H1 (cell line): Measurements from ENCODE around the gene NDRG4. TPM values are rescaled to one million over a fixed set of nuclear protein-coding genes. Genes with fewer than 3 reads are reported as not detected.
A peak's percentile ranks its signal among the peaks of the same experiment; 100 is the strongest.

ENCODE experiments used
- CTCF ChIA-PET: fragments of 300-600 bp; sonication (Branson Sonifier 250); formaldehyde crosslinking; loops from one replicate; lab custom pipeline; 2021; ENCODE audit not compliant: partially characterized antibody; lab: Charles Lee
- POLR2A ChIA-PET: fragments of 300-600 bp; sonication (Branson Sonifier 250); formaldehyde crosslinking; loops from one replicate; lab custom pipeline; 2021; ENCODE audit warnings: inconsistent platforms; ENCODE audit not compliant: partially characterized antibody; lab: Charles Lee
- DNase-seq, 2 experiments: peaks; one replicate each; pipeline versions ENCODE4 v3.0.0 to v3.0.0-alpha.2; 2010 to 2022; ENCODE audit warnings: low spot score in 2 of 2, low read depth in 1 of 2, mixed read lengths in 1 of 2
- FAIRE-seq: peaks from 2 replicates; lab custom pipeline; 2011; peaks lifted over from hg19 to GRCh38; lab: Jason Lieb, UNC
- H2AFZ ChIP-seq: 2 replicates; pipeline ENCODE4 v1.8.1; 2012; ENCODE audit warnings: low read length, inconsistent platforms
- H2AK5ac ChIP-seq: 2 replicates; pipeline ENCODE4 v1.6.1; 2013; ENCODE audit warnings: low read depth, low read length
- H2BK120ac ChIP-seq: replicated peaks from 2 replicates; pipeline ENCODE3; 2013; ENCODE audit warnings: low read depth, low read length, inconsistent platforms
- H2BK12ac ChIP-seq: 2 replicates; pipeline ENCODE4 v1.6.1; 2013; ENCODE audit warnings: low read depth, low read length
- H2BK15ac ChIP-seq: 2 replicates; pipeline ENCODE4 v1.6.1; 2013; ENCODE audit warnings: low read length
- H2BK20ac ChIP-seq: 2 replicates; pipeline ENCODE4 v1.6.1; 2013; ENCODE audit warnings: low read length
- H2BK5ac ChIP-seq: 2 replicates; pipeline ENCODE4 v1.6.1; 2013; ENCODE audit warnings: low read depth, low read length
- H3K14ac ChIP-seq: 2 replicates; pipeline ENCODE4 v1.6.1; 2013; ENCODE audit warnings: inconsistent platforms; ENCODE audit not compliant: insufficient read length
- H3K18ac ChIP-seq: 2 replicates; pipeline ENCODE4 v1.6.1; 2013; ENCODE audit warnings: low read length; ENCODE audit errors: extremely low read depth
- H3K23ac ChIP-seq: 2 replicates; pipeline ENCODE4 v1.6.1; 2013; ENCODE audit warnings: inconsistent platforms; ENCODE audit not compliant: insufficient read length
- H3K23me2 ChIP-seq: 2 replicates; pipeline ENCODE4 v1.6.1; 2013; ENCODE audit warnings: low read depth, low read length
- H3K27ac ChIP-seq: 2 replicates; pipeline ENCODE4 v1.6.1; 2011; ENCODE audit warnings: low read depth, low read length, inconsistent platforms
- H3K27me3 ChIP-seq, 4 experiments: replicated peaks in 1 of 4; 1 replicate in 1 of 4; 2 replicates in 3 of 4; pipeline versions ENCODE4 v1.6.1 to v1.8.1; 2011 to 2013; ENCODE audit warnings: low read length in 3 of 4, mild to moderate bottlenecking in 3 of 4, inconsistent platforms in 2 of 4, mixed read lengths in 2 of 4, moderate library complexity in 1 of 4; ENCODE audit not compliant: control insufficient read depth in 3 of 4, insufficient read depth in 3 of 4; ENCODE audit errors: extremely low read depth in 1 of 4
- H3K36me3 ChIP-seq, 4 experiments: 2 replicates each; pipeline versions ENCODE4 v1.6.1 to v1.8.1; 2011 to 2013; ENCODE audit warnings: mild to moderate bottlenecking in 4 of 4, low read length in 3 of 4, moderate library complexity in 2 of 4, control low read depth in 1 of 4, inconsistent platforms in 1 of 4; ENCODE audit not compliant: insufficient read depth in 4 of 4, control insufficient read depth in 2 of 4
- H3K4ac ChIP-seq: replicated peaks from 2 replicates; pipeline ENCODE3; 2013; ENCODE audit warnings: low read length, low read depth, mixed read lengths, inconsistent platforms; ENCODE audit not compliant: insufficient read length
- H3K4me1 ChIP-seq, 4 experiments: replicated peaks in 1 of 4; 1 replicate in 1 of 4; 2 replicates in 3 of 4; pipeline versions ENCODE4 v1.6.1 to v1.8.1; 2011 to 2013; ENCODE audit warnings: low read length in 3 of 4, inconsistent platforms in 2 of 4, mixed read lengths in 1 of 4; ENCODE audit not compliant: insufficient read depth in 4 of 4, control insufficient read depth in 3 of 4
- H3K4me2 ChIP-seq, 2 experiments: 2 replicates each; pipeline versions ENCODE4 v1.6.1 to v1.8.1; 2011 to 2013; ENCODE audit warnings: low read depth in 2 of 2, low read length in 2 of 2, control low read depth in 1 of 2, inconsistent platforms in 1 of 2, mild to moderate bottlenecking in 1 of 2; ENCODE audit not compliant: insufficient read depth in 1 of 2
- H3K4me3 ChIP-seq, 4 experiments: fragments of 200-600, 300-600 bp in 1 of 4; sonication (generic), shearing (Covaris generic), sonication (Bioruptor Twin) in 1 of 4; 2 replicates each; pipeline versions ENCODE4 v1.5.1 to v1.8.1; 2011 to 2016; ENCODE audit warnings: low read length in 4 of 4, low read depth in 3 of 4, control low read depth in 2 of 4, inconsistent platforms in 2 of 4, mild to moderate bottlenecking in 2 of 4, mixed read lengths in 1 of 4, moderate library complexity in 1 of 4; ENCODE audit not compliant: insufficient read depth in 2 of 4; ENCODE audit errors: extremely low read depth in 1 of 4
- H3K56ac ChIP-seq: replicated peaks from 2 replicates; pipeline ENCODE3; 2013; ENCODE audit warnings: low read depth, mild to moderate bottlenecking, mixed read lengths, low read length, inconsistent platforms; ENCODE audit not compliant: insufficient read length
- H3K79me1 ChIP-seq: 2 replicates; pipeline ENCODE4 v1.6.1; 2013; ENCODE audit warnings: low read depth, low read length, control low read depth
- H3K79me2 ChIP-seq, 2 experiments: 2 replicates each; pipeline versions ENCODE4 v1.6.1 to v1.8.1; 2012 to 2013; ENCODE audit warnings: low read length in 2 of 2, mild to moderate bottlenecking in 2 of 2, inconsistent platforms in 1 of 2; ENCODE audit not compliant: insufficient read depth in 2 of 2, control insufficient read depth in 1 of 2
- H3K9ac ChIP-seq, 4 experiments: replicated peaks in 1 of 4; 1 replicate in 1 of 4; 2 replicates in 3 of 4; pipeline versions ENCODE4 v1.6.1 to v1.8.1; 2011 to 2013; ENCODE audit warnings: low read depth in 3 of 4, low read length in 3 of 4, control low read depth in 2 of 4, mild to moderate bottlenecking in 2 of 4, moderate library complexity in 2 of 4, inconsistent platforms in 1 of 4; ENCODE audit errors: extremely low read depth in 1 of 4
- H3K9me3 ChIP-seq, 2 experiments: 2 replicates each; pipeline versions ENCODE4 v1.6.1 to v1.8.1; 2012 to 2013; ENCODE audit warnings: mild to moderate bottlenecking in 2 of 2, moderate library complexity in 2 of 2, control low read depth in 1 of 2, inconsistent platforms in 1 of 2, low read depth in 1 of 2, low read length in 1 of 2, mixed read lengths in 1 of 2; ENCODE audit not compliant: insufficient read depth in 2 of 2
- H4K20me1 ChIP-seq, 2 experiments: replicated peaks in 1 of 2; 2 replicates each; pipeline versions ENCODE3 to v1.8.1; 2011 to 2013; ENCODE audit warnings: inconsistent platforms in 2 of 2, low read length in 2 of 2, mild to moderate bottlenecking in 1 of 2; ENCODE audit not compliant: insufficient read depth in 2 of 2, control insufficient read depth in 1 of 2
- H4K5ac ChIP-seq: 2 replicates; pipeline ENCODE4 v1.6.1; 2013; ENCODE audit warnings: low read length, low read depth, mixed read lengths, inconsistent platforms; ENCODE audit not compliant: insufficient read length
- H4K8ac ChIP-seq: 2 replicates; pipeline ENCODE4 v1.8.0; 2013; ENCODE audit warnings: mild to moderate bottlenecking, moderate library complexity, low read length, inconsistent platforms; ENCODE audit not compliant: insufficient read depth; ENCODE audit errors: extremely low read depth
- H4K91ac ChIP-seq: replicated peaks from 2 replicates; pipeline ENCODE3; 2013; ENCODE audit warnings: low read length, mixed read lengths, inconsistent platforms; ENCODE audit not compliant: insufficient read length
- BACH1 ChIP-seq: IDR thresholded peaks from 2 replicates; pipeline ENCODE4 v1.6.1; 2012; ENCODE audit warnings: low read length, improper control_type of control experiment
- BRCA1 ChIP-seq: IDR thresholded peaks from 2 replicates; pipeline ENCODE4 v1.6.1; 2012; ENCODE audit warnings: low read depth, low read length, improper control_type of control experiment
- CBX5 ChIP-seq: fragments of 300-800, 300-1000 bp; sonication (generic); IDR thresholded peaks from 2 replicates; pipeline ENCODE4 v1.7.1; 2016; ENCODE audit warnings: antibody characterized with exemption, low read length, low read depth
- NANOG ChIP-seq: IDR thresholded peaks from 2 replicates; pipeline ENCODE4 v1.6.1; 2011; ENCODE audit warnings: low read length, low read depth, mild to moderate bottlenecking, inconsistent platforms; ENCODE audit not compliant: insufficient read depth, poor library complexity, severe bottlenecking
- PHF8 ChIP-seq: fragments of 200-600 bp; sonication (generic); conservative IDR thresholded peaks from 2 replicates; pipeline ENCODE4 v1.7.1; 2012; ENCODE audit warnings: low read depth, mild to moderate bottlenecking, inconsistent platforms, low read length, moderate library complexity
- RBBP5 ChIP-seq: IDR thresholded peaks from 2 replicates; pipeline ENCODE4 v1.7.1; 2012; ENCODE audit warnings: low read depth, mild to moderate bottlenecking, inconsistent platforms, low read length, moderate library complexity, borderline replicate concordance
- RFX5 ChIP-seq: IDR thresholded peaks from 2 replicates; pipeline ENCODE4 v1.6.1; 2011; ENCODE audit warnings: low read depth, low read length, improper control_type of control experiment, borderline replicate concordance
- SP1 ChIP-seq: IDR thresholded peaks from 2 replicates; pipeline ENCODE4 v1.6.1; 2011; ENCODE audit warnings: low read depth, low read length
- TEAD4 ChIP-seq: IDR thresholded peaks from 2 replicates; pipeline ENCODE4 v1.6.1; 2012; ENCODE audit warnings: low read depth, low read length, inconsistent platforms, mixed read lengths
- WGBS, 2 experiments: shearing (Covaris generic) in 1 of 2; methylation state at CpG; one replicate each; pipeline versions ENCODE4 v1.1.6 to v1.1.7; 2013 to 2015; ENCODE audit warnings: low lambda C conversion rate in 2 of 2, mixed read lengths in 2 of 2, inconsistent platforms in 1 of 2, low coverage in 1 of 2, missing lambda C conversion rate in 1 of 2; ENCODE audit not compliant: insufficient replicate concordance in 2 of 2, insufficient coverage in 1 of 2, insufficient read length in 1 of 2; ENCODE audit errors: extremely low coverage in 1 of 2, missing lambda C conversion rate in 1 of 2; 5-methylcytosine and 5-hydroxymethylcytosine counted together
- polyA plus RNA-seq, 7 experiments: library from polyadenylated mRNA; depleted of rRNA in 3 of 7; stranded (reverse) in 5 of 7; unstranded in 2 of 7; fragments of >200 nt in 5 of 7; fragments of 200-250 nt in 2 of 7; gene quantifications; 1 replicate in 5 of 7; 2 replicates in 1 of 7; 4 replicates in 1 of 7; pipeline versions ENCODE4 v1.2.1 to v1.2.3, GENCODE V29; 2011 to 2013; ENCODE audit warnings: missing spikeins in 2 of 7, mixed read lengths in 2 of 7
- total RNA-seq: library from RNA; stranded (reverse); fragmentation: NEBNext Ultra II Directional; extraction: Animal tissue kit (Norgen Biotek cat#: 25700); gene quantifications from 2 replicates; pipeline ENCODE4 v1.2.1, GENCODE V29; 2021
- TF ChIP-seq, protein P1 (sequence below): IDR thresholded peaks from 2 replicates; pipeline ENCODE4 v1.6.1; 2012; ENCODE audit warnings: inconsistent platforms

The NDRG4 gene
- total and polyA plus RNA-seq, 2 of the 8 experiments (the other 6 are each of a cell fraction or from before 2014, with no cell fraction given), result 20.8 to 30.9 TPM

DNA sequence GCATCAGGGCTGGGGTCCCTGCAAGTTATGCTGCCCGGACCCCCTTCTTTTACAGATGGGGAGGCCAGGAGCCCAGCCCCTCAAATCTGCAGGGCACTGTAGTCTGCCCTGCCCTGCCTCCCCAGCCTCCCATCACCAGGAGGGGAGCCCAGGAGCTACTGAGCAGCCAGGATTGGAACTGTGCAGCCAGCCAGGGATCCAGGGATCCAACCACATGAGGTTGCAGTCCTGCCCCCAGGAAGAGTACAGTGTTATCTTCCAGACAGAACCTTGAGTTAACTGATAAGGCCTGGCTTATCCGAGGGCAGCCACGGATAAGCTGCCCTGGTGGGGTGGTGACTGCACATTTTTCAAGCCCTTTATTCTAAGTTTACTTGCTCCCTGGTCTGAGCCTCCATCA, 11.4 kb upstream of the NDRG4 start:
- Histone ChIP-seq H4K20me1 (no peaks in the 10 kb centered on the region), H2BK20ac (0 out of 2 replicates have a peak overlapping the region, but pooled peaks have one; percentile 32), H2AFZ (no peak overlapping the region), H3K27me3 (no peaks in the 10 kb centered on the region; a peak in 2 of 7 replicates), H3K4ac (no peak overlapping the region), H3K36me3 (no peaks in the 10 kb centered on the region), H2AK5ac (no peak overlapping the region), H2BK5ac (no peak overlapping the region), H3K18ac (no peak overlapping the region), H3K9ac (no peak overlapping the region), H3K27ac (no peak overlapping the region), H3K79me2 (no peaks in the 10 kb centered on the region), H4K91ac (no peak overlapping the region), H3K4me3 (no peak overlapping the region), H2BK15ac (no peak overlapping the region), H4K5ac (no peak overlapping the region), H3K23me2 (no peaks in the 10 kb centered on the region), H2BK120ac (no peak overlapping the region), H3K9me3 (no peaks in the 10 kb centered on the region), H4K8ac (peak overlapping the region; percentile 16; the same call in 1 of the 2 replicates), H3K23ac (no peak overlapping the region)
- FAIRE-seq (no peak), DNase-seq (no peak)
- ChIA-PET POLR2A (no interaction called here), CTCF (interaction anchor here (0.6 to 7.2 kb wide), 22 partner anchors 11 to 836 kb away, joined by 3 to 94 read pairs (median 5); partner anchors contain the start of genes GINS3 and NDRG4)
- 80% methylated on average over 3 of the region's 3 CpGs; no CpG with 5 or more reads in 1 of the 2 experiments for WGBS, 2 experiments
- no peak for TF ChIP-seq CBX5
- TF ChIP-seq NANOG, result no peak
- TF ChIP-seq BRCA1, result no peak
- TF ChIP-seq RFX5, result no peak
- TF ChIP-seq SP1, result no peak
- TF ChIP-seq, protein P1, sequence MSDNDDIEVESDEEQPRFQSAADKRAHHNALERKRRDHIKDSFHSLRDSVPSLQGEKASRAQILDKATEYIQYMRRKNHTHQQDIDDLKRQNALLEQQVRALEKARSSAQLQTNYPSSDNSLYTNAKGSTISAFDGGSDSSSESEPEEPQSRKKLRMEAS, result no peak
- no peak for TF ChIP-seq BACH1
- TF ChIP-seq TEAD4, result no peak
- TF ChIP-seq RBBP5, result no peak
- TF ChIP-seq PHF8, result no peak
- TF ChIP-seq, all 59 proteins: peak for 0
- no peak overlapping the region for H3K56ac ChIP-seq
- no peak overlapping the region for H2BK12ac ChIP-seq
- H3K4me2 ChIP-seq, result no peak overlapping the region
- H3K4me1 ChIP-seq, result peaks cover 0 to 6% (median under 1%) of the 10 kb centered on the region in 4 experiments; a peak in 3 of 7 replicates
- no peak overlapping the region for H3K14ac ChIP-seq
- H3K79me1 ChIP-seq, result no peaks in the 10 kb centered on the region
